Measurements from ENCODE around the gene LMCD1. TPM values are rescaled to one million over a fixed set of nuclear protein-coding genes. Genes with fewer than 3 reads are reported as not detected.

The LMCD1 gene
- total and polyA plus RNA-seq, 7 donors, result 6.5 to 49.3 (median 16.2) TPM

DNA sequence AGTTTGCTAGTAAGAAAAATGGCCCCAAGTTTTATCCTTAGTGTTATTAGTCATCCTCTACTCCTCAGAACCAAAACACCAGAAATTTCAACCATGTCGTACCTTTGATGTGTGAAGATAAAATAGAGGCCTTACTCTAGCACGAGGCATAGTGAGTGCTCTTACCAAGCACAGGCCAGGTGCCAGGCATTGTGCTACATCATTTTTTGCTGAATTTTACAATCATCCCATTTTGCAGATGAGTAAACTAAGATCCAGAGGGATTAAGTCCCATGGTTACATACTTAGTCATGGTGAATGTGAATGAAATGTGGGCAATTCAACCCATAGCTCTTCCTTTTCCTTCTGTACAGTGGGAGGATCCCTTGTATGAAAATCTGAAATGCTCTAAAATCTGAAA is 15.2 kb downstream of the LMCD1 start:
- intact Hi-C loops (cut with DNase I), result no loop called here
- Histone ChIP-seq H3K36me3 (no peaks in the 10 kb centered on the region), H3K4me1 (no peaks in the 10 kb centered on the region), H3K4me3 (no peak overlapping the region), H3K27ac (no peak overlapping the region), H3K9me3 (no peaks in the 10 kb centered on the region), H3K27me3 (no peaks in the 10 kb centered on the region)
- no peak for TF ChIP-seq EP300 (IDR thresholded peaks at IDR 0.05)
- TF ChIP-seq POLR2AphosphoS5 (IDR thresholded peaks at IDR 0.05), result no peak
- no peak for TF ChIP-seq POLR2A (IDR thresholded peaks at IDR 0.05)
- TF ChIP-seq, protein P1, sequence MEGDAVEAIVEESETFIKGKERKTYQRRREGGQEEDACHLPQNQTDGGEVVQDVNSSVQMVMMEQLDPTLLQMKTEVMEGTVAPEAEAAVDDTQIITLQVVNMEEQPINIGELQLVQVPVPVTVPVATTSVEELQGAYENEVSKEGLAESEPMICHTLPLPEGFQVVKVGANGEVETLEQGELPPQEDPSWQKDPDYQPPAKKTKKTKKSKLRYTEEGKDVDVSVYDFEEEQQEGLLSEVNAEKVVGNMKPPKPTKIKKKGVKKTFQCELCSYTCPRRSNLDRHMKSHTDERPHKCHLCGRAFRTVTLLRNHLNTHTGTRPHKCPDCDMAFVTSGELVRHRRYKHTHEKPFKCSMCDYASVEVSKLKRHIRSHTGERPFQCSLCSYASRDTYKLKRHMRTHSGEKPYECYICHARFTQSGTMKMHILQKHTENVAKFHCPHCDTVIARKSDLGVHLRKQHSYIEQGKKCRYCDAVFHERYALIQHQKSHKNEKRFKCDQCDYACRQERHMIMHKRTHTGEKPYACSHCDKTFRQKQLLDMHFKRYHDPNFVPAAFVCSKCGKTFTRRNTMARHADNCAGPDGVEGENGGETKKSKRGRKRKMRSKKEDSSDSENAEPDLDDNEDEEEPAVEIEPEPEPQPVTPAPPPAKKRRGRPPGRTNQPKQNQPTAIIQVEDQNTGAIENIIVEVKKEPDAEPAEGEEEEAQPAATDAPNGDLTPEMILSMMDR (IDR thresholded peaks at IDR 0.05), result no peak
- DNase-seq, result no peak
- 83 to 91% methylated on average over 2 of the region's 2 CpGs for WGBS, 2 donors

GRCh38 chr3:8517487-8517886 is 15.9 kb downstream of the LMCD1 start:
- Histone ChIP-seq H3K9me3 (no peaks in the 10 kb centered on the region), H3K4me3 (no peak overlapping the region), H3K27me3 (no peaks in the 10 kb centered on the region), H3K36me3 (no peaks in the 10 kb centered on the region), H3K4me1 (no peaks in the 10 kb centered on the region), H3K27ac (no peak overlapping the region)
- intact Hi-C loops (cut with DNase I), result no loop called here
- DNase-seq, result no peak
- TF ChIP-seq EP300 (IDR thresholded peaks at IDR 0.05), result no peak
- no peak for TF ChIP-seq POLR2AphosphoS5 (IDR thresholded peaks at IDR 0.05)
- no peak for TF ChIP-seq POLR2A (IDR thresholded peaks at IDR 0.05)
- TF ChIP-seq, protein P1 (IDR thresholded peaks at IDR 0.05), result no peak
- 61 to 73% methylated on average over 2 of the region's 2 CpGs for WGBS, 2 donors

- no peaks in the 10 kb centered on the region for H3K9me3 ChIP-seq
- H3K27me3 ChIP-seq, result no peaks in the 10 kb centered on the region
- H3K36me3 ChIP-seq, result no peaks in the 10 kb centered on the region
- no peaks in the 10 kb centered on the region for H3K4me1 ChIP-seq
- H3K27ac ChIP-seq, result no peak overlapping the region
- TF ChIP-seq, protein P1 (IDR thresholded peaks at IDR 0.05), result no peak
- TF ChIP-seq POLR2AphosphoS5 (IDR thresholded peaks at IDR 0.05) (no peak), EP300 (IDR thresholded peaks at IDR 0.05) (no peak), POLR2A (IDR thresholded peaks at IDR 0.05) (no peak)
- H3K4me3 ChIP-seq, result no peak overlapping the region
- 91 to 92% methylated on average over 2 of the region's 2 CpGs for WGBS, 2 donors
- no peak for DNase-seq
- intact Hi-C loops (cut with DNase I), result no loop called here
These were observed 16.5 kb downstream of the LMCD1 start for GRCh38 chr3:8518138-8518537.

- intact Hi-C loops (cut with DNase I), result no loop called here
- no peak overlapping the region for H3K27ac ChIP-seq
- H3K4me3 ChIP-seq, result no peak overlapping the region
- no peaks in the 10 kb centered on the region for H3K36me3 ChIP-seq
- no peaks in the 10 kb centered on the region for H3K9me3 ChIP-seq
- H3K27me3 ChIP-seq, result no peaks in the 10 kb centered on the region
- no peaks in the 10 kb centered on the region for H3K4me1 ChIP-seq
- TF ChIP-seq EP300 (IDR thresholded peaks at IDR 0.05), result no peak
- TF ChIP-seq POLR2A (IDR thresholded peaks at IDR 0.05), result no peak
- no peak for TF ChIP-seq POLR2AphosphoS5 (IDR thresholded peaks at IDR 0.05)
- TF ChIP-seq, protein P1 (IDR thresholded peaks at IDR 0.05), result no peak
- 73 to 78% methylated on average over 3 of the region's 3 CpGs for WGBS, 2 donors
- no peak for DNase-seq
These were observed 17.5 kb downstream of the LMCD1 start for GRCh38 chr3:8519156-8519555.

GRCh38 chr3:8519774-8520448 is 18.3 kb downstream of the LMCD1 start:
- no peak overlapping the region for H3K27ac ChIP-seq
- TF ChIP-seq POLR2A (IDR thresholded peaks at IDR 0.05) (no peak), POLR2AphosphoS5 (IDR thresholded peaks at IDR 0.05) (no peak), EP300 (IDR thresholded peaks at IDR 0.05) (no peak)
- TF ChIP-seq, protein P1 (IDR thresholded peaks at IDR 0.05), result no peak
- no peaks in the 10 kb centered on the region for H3K9me3 ChIP-seq
- 46 to 72% methylated on average over 2 of the region's 2 CpGs for WGBS, 2 donors
- no peaks in the 10 kb centered on the region for H3K27me3 ChIP-seq
- no peaks in the 10 kb centered on the region for H3K4me1 ChIP-seq
- no peak overlapping the region for H3K4me3 ChIP-seq
- intact Hi-C loops (cut with DNase I), result no loop called here
- no peak for DNase-seq
- H3K36me3 ChIP-seq, result no peaks in the 10 kb centered on the region

Measured in sigmoid colon (tissue), 7 donors.